ENCODE data around the gene APOA4.
"Not testable (repeated sequence)": the region's sequence is repeated elsewhere in the genome, so short reads cannot be mapped to it uniquely, and the experiment has no call there.

The APOA4 gene

DNA sequence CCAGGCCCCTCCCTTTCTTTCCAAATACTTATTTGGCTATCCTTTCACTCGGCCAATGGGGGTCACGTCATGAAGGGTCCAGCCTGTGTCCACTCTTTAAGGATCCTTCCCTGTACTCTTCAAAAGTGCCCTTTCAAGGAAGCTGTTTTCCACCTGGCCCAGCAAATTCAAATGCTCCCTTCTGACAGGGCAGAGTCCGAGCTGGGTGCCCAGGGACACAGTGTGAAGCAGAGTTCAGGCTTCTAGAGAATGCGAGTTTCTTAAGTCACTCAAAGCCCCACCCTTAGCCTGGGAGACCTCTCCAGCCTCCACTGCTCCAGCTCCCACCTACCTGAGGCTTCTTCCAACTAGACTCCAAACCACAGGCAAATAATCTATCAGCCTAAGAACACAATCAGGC, 19.8 kb upstream of the APOA4 start:
- no peak for TF ChIP-seq JUND (IDR thresholded peaks at IDR 0.05; ENCODE audit: low read depth)
- DNase-seq (ENCODE audit: low read depth in 1 of 2, low spot score in 1 of 2), result no peak
- in situ Hi-C loops (cut with HindIII; ENCODE audit: low pct_unique_long_range_greater_than_20kb, low sequenced_read_pairs), result no loop called here

DNA sequence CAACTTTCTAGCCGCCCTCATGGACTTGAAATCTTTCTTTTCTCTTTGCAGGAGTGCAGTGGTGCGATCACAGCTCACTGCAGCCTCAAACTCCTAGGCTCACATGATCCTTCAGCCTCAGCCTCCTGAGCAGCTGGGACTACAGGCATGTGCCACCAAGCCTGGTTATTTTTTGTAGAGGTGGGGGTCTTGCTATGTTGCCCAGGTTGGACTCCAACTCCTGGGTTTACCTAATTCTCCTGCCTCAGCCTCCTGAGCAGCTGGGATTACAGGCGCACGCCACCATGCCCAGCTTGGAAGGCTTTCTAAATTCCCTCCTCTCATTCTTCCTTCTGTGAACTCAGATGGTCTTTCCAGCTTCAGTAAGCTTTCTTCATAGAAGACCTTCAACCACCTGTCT, 19.0 kb upstream of the APOA4 start:
- in situ Hi-C loops (cut with HindIII; ENCODE audit: low pct_unique_long_range_greater_than_20kb, low sequenced_read_pairs), result no loop called here
- DNase-seq (ENCODE audit: low read depth in 1 of 2, low spot score in 1 of 2), result no peak
- no peak for TF ChIP-seq JUND (IDR thresholded peaks at IDR 0.05; ENCODE audit: low read depth)

DNA sequence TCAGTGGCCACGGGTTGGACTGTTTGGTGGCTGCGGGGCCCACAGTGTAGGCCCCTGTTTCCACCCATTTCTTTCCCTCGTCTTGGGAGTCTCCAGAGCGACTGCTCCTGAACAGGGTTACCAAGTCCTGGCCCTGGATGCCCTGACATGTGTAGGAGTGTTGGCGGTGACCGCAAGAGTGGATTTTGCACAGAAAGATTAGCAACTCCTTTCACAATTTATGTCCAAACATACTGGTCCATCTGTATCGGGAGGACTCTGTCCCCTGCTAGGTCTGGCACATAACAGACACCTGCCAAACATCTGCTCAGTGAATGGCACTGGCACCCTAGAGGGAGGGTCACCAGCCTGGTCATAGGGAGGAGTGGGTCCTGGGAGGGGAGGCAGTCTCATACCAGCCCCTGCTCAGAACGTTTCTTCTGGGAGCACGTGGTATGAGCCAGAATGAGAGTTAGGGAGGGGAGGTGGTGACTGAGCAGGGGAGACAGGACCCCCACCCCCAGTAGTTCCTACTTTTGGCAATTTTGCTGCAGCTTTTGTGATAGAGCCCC, 17.7 kb upstream of the APOA4 start:
- in situ Hi-C loops (cut with HindIII; ENCODE audit: low pct_unique_long_range_greater_than_20kb, low sequenced_read_pairs), result no loop called here
- TF ChIP-seq JUND (IDR thresholded peaks at IDR 0.05; ENCODE audit: low read depth), result no peak
- DNase-seq (ENCODE audit: low read depth in 1 of 2, low spot score in 1 of 2), result no peak

DNA sequence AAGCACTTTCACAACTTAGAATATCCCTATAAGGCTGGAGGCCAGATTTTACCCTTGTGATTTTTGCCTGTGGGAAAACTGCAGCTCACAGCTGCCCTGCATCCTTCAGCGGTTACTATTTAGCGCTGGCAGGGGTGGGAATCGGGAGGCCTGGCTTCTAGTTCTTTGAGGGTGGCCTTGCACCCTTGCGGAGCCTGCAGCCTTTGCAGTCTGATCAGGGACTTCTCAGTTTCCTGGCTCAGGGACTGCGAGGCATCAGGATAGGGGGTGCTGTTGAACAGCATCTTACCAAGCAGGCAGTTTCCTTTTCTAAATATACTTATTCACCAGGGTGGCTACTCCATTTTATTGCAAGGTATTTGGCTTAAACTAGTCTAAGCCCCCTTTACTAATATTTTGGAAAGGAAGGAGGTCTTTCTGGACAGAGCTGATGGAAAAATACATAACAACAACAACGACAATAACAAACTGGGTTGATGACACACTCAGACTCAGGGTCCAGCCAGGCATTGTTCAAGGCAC, 17.2 kb upstream of the APOA4 start:
- in situ Hi-C loops (cut with HindIII; ENCODE audit: low pct_unique_long_range_greater_than_20kb, low sequenced_read_pairs), result no loop called here
- no peak for TF ChIP-seq JUND (IDR thresholded peaks at IDR 0.05; ENCODE audit: low read depth)
- peak; percentile 27 to 29 for DNase-seq (ENCODE audit: low read depth in 1 of 2, low spot score in 1 of 2)

DNA sequence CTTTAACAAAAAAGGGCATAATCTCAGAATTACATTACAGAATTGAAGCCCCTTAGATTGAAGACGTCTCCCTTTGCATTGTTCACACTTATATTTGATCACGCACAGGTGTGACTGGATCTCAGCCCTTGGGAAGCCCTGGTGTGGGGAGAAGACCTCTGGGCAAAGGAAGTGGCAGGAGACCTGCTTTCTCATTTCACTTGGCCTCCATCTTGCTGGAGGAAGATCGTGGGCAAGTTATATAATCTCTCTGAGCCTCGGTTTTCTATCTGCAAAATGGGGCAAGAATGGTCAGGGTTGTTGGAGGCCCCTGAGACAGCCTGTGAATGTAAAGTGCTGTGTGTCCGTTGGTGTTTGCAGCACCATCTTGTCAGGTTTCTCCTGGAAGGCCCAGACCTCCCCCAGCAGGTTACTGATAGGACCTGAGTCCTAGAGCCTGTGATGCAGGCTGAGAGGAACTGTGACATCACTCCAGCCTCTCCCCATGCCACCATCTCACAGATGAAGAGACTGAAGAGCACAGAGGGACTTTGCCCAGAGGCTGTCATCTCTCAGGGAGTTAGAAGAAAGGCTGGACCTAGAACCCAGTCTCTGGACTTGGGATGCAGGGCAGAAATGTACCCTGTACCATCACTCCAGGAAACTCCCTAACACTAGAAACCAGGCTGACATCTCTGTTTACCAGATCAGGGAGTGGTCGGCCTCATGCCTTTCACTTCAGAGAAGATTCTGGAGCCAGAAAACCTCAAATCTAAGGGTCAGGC, 15.4 kb upstream of the APOA4 start:
- in situ Hi-C loops (cut with HindIII; ENCODE audit: low pct_unique_long_range_greater_than_20kb, low sequenced_read_pairs), result no loop called here
- TF ChIP-seq JUND (IDR thresholded peaks at IDR 0.05; ENCODE audit: low read depth), result no peak
- no peak for DNase-seq (ENCODE audit: low read depth in 1 of 2, low spot score in 1 of 2)

DNA sequence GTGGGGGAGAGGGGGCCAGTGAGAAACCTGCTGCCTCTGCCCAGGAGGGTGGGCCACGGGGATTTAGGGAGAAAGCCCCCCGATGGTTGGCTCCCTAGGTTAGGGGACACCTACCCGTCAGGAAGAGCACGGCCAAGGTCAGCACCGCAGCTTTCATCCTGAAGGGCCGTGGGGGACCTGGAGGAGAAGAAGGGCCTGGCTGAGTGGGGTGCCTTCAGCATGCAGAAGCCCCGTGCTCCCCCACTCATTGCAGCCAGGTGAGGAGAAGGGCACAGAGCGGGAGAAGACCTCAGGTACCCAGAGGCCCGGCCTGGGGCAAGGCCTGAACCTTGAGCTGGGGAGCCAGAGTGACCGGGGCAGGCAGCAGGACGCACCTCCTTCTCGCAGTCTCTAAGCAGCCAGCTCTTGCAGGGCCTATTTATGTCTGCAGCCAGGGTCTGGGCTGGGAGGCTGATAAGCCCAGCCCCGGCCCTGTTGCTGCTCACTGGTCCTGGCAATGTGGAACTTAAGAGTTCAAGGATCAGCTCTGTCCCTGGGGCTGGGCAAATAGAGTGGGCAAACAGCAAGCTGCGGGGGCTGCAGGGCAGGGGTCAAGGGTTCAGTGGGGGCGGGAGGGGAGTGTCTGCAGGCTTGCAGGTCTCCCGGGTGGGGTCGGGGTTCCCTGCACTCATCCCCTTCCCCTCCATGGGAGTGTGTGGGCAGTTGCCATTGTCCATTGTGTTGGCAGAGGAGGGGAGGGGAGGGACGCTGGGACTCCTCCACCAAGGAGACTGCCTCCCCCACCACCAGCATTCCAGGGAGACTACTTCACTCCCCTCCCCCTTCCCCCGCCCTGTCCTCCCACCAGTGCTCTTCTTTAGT, 14.4 kb upstream of the APOA4 start, which contains the start of gene APOA1:
Gene APOA1, minus strand, starts transcription at position 392 of the 861 bp plus-strand sequence. Its CDS starts 235 bp downstream, at position 157.
- no peak for TF ChIP-seq JUND (IDR thresholded peaks at IDR 0.05; ENCODE audit: low read depth)
- DNase-seq (ENCODE audit: low read depth in 1 of 2, low spot score in 1 of 2), result no peak
- in situ Hi-C loops (cut with HindIII; ENCODE audit: low pct_unique_long_range_greater_than_20kb, low sequenced_read_pairs), result no loop called here

DNA sequence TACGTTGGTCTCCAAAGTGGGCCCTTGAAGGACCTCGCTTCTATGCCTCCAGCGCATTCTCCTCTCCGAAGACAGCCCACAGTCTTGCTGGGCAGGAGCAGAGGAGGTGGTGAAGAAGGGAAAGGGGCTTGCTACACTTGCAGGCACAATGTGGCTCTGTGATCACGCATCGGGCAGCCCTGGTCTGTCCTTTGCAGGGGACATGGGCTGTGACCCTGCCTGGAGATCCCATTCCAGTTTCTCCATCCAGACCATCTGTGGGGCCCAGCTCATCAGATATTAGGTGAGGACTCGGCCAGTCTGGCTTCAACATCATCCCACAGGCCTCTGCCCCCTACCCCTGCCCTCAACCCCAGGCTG, 13.5 kb upstream of the APOA4 start:
- in situ Hi-C loops (cut with HindIII; ENCODE audit: low pct_unique_long_range_greater_than_20kb, low sequenced_read_pairs), result no loop called here
- no peak for TF ChIP-seq JUND (IDR thresholded peaks at IDR 0.05; ENCODE audit: low read depth)
- DNase-seq (ENCODE audit: low read depth in 1 of 2, low spot score in 1 of 2), result no peak

DNA sequence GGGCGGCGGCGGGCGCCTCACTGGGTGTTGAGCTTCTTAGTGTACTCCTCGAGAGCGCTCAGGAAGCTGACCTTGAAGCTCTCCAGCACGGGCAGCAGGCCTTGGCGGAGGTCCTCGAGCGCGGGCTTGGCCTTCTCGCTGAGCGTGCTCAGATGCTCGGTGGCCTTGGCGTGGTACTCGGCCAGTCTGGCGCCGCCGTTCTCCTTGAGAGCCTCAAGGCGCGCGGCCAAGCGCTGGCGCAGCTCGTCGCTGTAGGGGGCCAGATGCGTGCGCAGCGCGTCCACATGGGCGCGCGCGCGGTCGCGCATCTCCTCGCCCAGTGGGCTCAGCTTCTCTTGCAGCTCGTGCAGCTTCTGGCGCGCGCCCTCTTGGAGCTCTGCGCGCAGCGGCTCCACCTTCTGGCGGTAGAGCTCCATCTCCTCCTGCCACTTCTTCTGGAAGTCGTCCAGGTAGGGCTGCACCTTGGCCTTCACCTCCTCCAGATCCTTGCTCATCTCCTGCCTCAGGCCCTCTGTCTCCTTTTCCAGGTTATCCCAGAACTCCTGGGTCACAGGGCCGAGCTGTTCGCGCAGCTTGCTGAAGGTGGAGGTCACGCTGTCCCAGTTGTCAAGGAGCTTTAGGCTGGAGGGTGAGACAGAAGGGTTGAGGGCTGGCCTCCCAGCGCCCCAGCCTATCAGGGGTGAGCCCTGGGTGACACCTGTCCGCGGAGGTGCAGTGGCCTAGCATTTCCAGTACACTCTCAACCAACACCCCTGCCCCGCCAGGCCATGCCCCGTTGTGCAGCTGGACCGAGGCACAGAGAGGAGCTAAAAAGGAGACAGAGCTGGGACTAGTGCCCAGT, 12.9 kb upstream of the APOA4 start:
- peak; percentile 92 to 93 for DNase-seq (ENCODE audit: low read depth in 1 of 2, low spot score in 1 of 2)
- in situ Hi-C loops (cut with HindIII; ENCODE audit: low pct_unique_long_range_greater_than_20kb, low sequenced_read_pairs), result no loop called here
- TF ChIP-seq JUND (IDR thresholded peaks at IDR 0.05; ENCODE audit: low read depth), result no peak

DNA sequence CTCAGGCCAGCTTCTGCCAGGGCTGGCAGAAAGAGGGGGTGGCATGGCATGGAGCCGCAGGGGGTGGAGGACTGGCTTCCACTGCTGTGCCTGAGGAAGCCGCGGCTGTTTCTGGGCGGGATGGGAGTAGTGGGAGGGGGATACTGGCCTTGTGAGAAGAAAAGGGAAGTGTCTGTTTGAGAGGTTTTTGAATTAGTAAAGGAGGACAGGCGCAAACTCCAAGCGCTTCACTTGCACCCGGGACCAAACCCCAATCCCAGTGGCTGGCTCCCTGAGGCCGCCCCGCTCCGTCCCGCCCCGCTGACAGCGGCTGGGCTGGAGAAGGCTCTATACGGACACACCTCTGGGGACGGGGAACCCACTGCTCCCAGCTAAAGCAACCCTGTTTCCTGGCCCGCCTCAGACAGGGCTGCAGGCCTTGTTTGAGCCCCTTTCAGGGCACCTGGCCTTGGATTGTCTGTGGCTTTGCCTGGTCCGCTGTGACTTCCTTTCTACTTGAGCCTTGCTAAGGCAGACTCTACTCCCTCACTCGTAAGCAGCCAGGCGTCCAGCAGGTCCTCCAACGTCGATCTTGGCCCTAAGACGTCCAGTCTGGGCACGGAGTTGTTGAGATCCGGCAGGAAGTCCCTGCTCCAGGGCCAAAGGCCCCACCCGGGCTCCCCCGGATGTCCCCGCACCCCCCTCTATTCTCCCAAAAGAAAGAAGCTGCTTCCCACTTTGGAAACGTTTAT, 12.1 kb upstream of the APOA4 start:
- DNase-seq (ENCODE audit: low read depth in 1 of 2, low spot score in 1 of 2), result no peak
- in situ Hi-C loops (cut with HindIII; ENCODE audit: low pct_unique_long_range_greater_than_20kb, low sequenced_read_pairs), result no loop called here
- TF ChIP-seq JUND (IDR thresholded peaks at IDR 0.05; ENCODE audit: low read depth), result no peak

DNA sequence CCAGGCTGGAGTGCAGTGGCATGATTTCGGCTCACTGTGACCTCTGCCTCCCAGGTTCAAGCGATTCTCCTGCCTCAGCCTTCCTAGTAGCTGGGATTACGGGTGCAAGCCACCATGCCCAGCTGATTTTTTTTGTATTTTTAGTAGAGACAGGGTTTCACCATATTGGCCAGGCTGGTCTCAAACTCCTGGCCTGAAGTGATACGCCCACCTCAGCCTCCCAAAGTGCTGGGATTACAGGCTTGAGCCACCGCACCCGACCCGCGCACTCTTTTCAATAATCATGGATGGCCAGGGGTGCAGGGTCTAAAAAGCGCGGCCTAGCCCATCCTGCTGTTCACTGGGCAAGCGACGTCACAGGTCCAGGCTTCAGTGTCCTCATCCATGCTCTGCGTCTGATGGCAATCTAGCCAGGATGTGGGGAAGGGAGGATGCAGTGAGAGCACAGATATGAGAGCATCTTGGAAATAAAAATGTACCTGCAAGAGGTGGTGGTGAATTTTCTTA, 11.5 kb upstream of the APOA4 start:
- in situ Hi-C loops (cut with HindIII; ENCODE audit: low pct_unique_long_range_greater_than_20kb, low sequenced_read_pairs); DNase-seq (ENCODE audit: low read depth in 1 of 2, low spot score in 1 of 2): not testable (repeated sequence)

DNA sequence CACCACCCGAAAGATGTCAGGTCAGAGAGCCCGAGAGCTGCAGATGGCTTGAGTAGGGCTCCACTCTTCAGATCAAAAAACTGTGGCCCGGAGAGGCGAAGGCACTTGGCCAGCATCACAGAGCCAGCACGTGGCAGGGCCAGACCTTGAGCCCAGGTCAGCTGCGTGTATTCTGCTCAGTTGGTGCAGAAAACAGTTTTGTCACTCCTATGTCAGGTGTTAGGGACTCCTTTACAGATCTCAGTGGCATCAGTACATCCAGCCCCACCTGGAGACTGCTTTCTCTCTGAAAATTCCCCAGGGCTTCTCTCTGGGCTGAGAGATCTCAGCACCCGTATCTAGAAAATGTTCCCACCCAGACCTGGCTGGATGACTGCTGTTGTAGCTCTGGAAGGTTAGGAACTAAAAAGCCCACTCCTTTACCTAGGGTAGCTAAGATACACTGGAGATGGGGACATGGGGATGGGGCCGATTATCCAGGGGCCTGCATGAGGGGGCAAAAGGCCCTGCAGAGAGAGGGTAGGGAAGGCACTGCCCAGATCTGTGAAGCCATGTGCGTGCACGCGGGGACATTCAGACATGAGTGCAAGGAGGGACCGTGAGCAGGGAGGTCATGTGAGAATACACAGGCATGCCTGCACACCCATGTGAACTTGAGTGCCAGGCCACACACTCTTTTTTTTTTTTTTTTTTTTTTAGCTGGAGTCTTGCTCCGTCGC, 10.9 kb upstream of the APOA4 start:
- in situ Hi-C loops (cut with HindIII; ENCODE audit: low pct_unique_long_range_greater_than_20kb, low sequenced_read_pairs), result no loop called here
- TF ChIP-seq JUND (IDR thresholded peaks at IDR 0.05; ENCODE audit: low read depth), result no peak
- DNase-seq (ENCODE audit: low read depth in 1 of 2, low spot score in 1 of 2), result no peak
